A673 (cell line): Measurements from ENCODE around the gene TXNDC16. TPM values are rescaled to one million over a fixed set of nuclear protein-coding genes. Genes with fewer than 3 reads are reported as not detected.

Source experiments
- BruUV-seq: library from RNA; stranded (reverse); fragments of 400-500 nt; replicated peaks from 2 replicates; lab custom pipeline; 2021; lab: Mats Ljungman, UMichigan
- CTCF ChIA-PET: fragments of 300-600 bp; sonication (Branson Sonifier 250); formaldehyde crosslinking; loops from one replicate; lab custom pipeline; 2022; ENCODE audit warnings: antibody characterized with exemption; lab: Charles Lee
- POLR2A ChIA-PET: fragments of 300-600 bp; sonication (Branson Sonifier 250); formaldehyde crosslinking; loops from one replicate; lab custom pipeline; 2022; ENCODE audit warnings: antibody characterized with exemption; ENCODE audit not compliant: low non-redundant PET; lab: Charles Lee
- DNase-seq: peaks from one replicate; pipeline ENCODE4 v3.0.0-alpha.2; 2015; ENCODE audit warnings: low spot score
- H3K27ac ChIP-seq: fragments of 200-600 bp; sonication (generic); 2 replicates; pipeline ENCODE4 v1.5.1; 2016; ENCODE audit warnings: mixed run types, low read depth, mild to moderate bottlenecking, mixed read lengths, antibody characterized with exemption, low read length; ENCODE audit not compliant: poor library complexity, severe bottlenecking
- H3K27me3 ChIP-seq: fragments of 200-600 bp; sonication (generic); replicated peaks from 2 replicates; pipeline ENCODE4 v1.6.1; 2017; ENCODE audit warnings: mixed run types, low read depth, mild to moderate bottlenecking, mixed read lengths, antibody characterized with exemption, low read length; ENCODE audit not compliant: insufficient read depth, poor library complexity
- H3K36me3 ChIP-seq: fragments of 200-600 bp; sonication (generic); 2 replicates; pipeline ENCODE4 v1.6.1; 2016; ENCODE audit warnings: mixed run types, mild to moderate bottlenecking, mixed read lengths, antibody characterized with exemption, low read length; ENCODE audit not compliant: insufficient read depth, poor library complexity, severe bottlenecking
- H3K4me1 ChIP-seq: fragments of 200-600 bp; sonication (generic); 2 replicates; pipeline ENCODE4 v1.6.1; 2017; ENCODE audit warnings: mixed run types, mild to moderate bottlenecking, mixed read lengths, antibody characterized with exemption, low read length; ENCODE audit not compliant: insufficient read depth, poor library complexity, severe bottlenecking
- H3K4me3 ChIP-seq: fragments of 200-600 bp; sonication (generic); 2 replicates; pipeline ENCODE4 v1.5.1; 2016; ENCODE audit warnings: low read depth, mixed run types, mild to moderate bottlenecking, mixed read lengths, low read length; ENCODE audit not compliant: poor library complexity, severe bottlenecking
- H3K9me3 ChIP-seq: fragments of 200-600 bp; sonication (generic); 2 replicates; pipeline ENCODE4 v1.6.1; 2016; ENCODE audit warnings: mixed run types, low read depth, mild to moderate bottlenecking, mixed read lengths, antibody characterized with exemption, low read length; ENCODE audit not compliant: poor library complexity, severe bottlenecking
- CTCF ChIP-seq: fragments of 300-800, 200-600 bp; sonication (generic); conservative IDR thresholded peaks from 2 replicates; pipeline ENCODE4 v1.5.1; 2017; ENCODE audit warnings: low read depth, mild to moderate bottlenecking, antibody characterized with exemption, low read length, moderate library complexity, mixed read lengths
- EZH2 ChIP-seq: fragments of 200-600 bp; sonication (generic); IDR thresholded peaks from 2 replicates; pipeline ENCODE4 v1.6.1; 2017; ENCODE audit warnings: borderline replicate concordance, low read depth, mild to moderate bottlenecking, mixed read lengths, antibody characterized with exemption, low read length; ENCODE audit not compliant: poor library complexity, severe bottlenecking
- intact Hi-C: fragments of 100-400 bp; cut with micrococcal nuclease; formaldehyde crosslinking; loops from one replicate; pipeline ENCODE4 v1.10.0; 2022; ENCODE audit not compliant: unreplicated experiment
- total RNA-seq: library from RNA; stranded (reverse); gene quantifications from 2 replicates; pipeline ENCODE4 v1.2.3, GENCODE V29; 2021

Gene TXNDC16
- total RNA-seq, 1 experiment from 2014 or later = 4.8 TPM

GRCh38 chr14:52598568-52598967, 46.3 kb upstream of the TXNDC16 start:
- TF ChIP-seq CTCF (no peak), EZH2 (no peak)
- ChIA-PET CTCF (no interaction called here), POLR2A (no interaction called here)
- no peaks in the 10 kb centered on the region for H3K9me3 ChIP-seq
- intact Hi-C loops = no loop called here
- no peaks in the 10 kb centered on the region for H3K36me3 ChIP-seq
- H3K4me3 ChIP-seq = no peak overlapping the region
- no peak overlapping the region for H3K27ac ChIP-seq
- no TSS peak for BruUV-seq
- DNase-seq = no peak
- H3K27me3 ChIP-seq = no peaks in the 10 kb centered on the region
- no peaks in the 10 kb centered on the region for H3K4me1 ChIP-seq

GRCh38 chr14:52596861-52597260, 44.6 kb upstream of the TXNDC16 start:
- DNase-seq = no peak
- H3K27ac ChIP-seq = no peak overlapping the region
- H3K4me1 ChIP-seq = no peaks in the 10 kb centered on the region
- TF ChIP-seq EZH2 (no peak), CTCF (no peak)
- ChIA-PET CTCF (no interaction called here), POLR2A (no interaction called here)
- no TSS peak for BruUV-seq
- no peaks in the 10 kb centered on the region for H3K27me3 ChIP-seq
- intact Hi-C loops = no loop called here
- H3K36me3 ChIP-seq = no peaks in the 10 kb centered on the region
- no peaks in the 10 kb centered on the region for H3K9me3 ChIP-seq
- H3K4me3 ChIP-seq = no peak overlapping the region

- no peaks in the 10 kb centered on the region for H3K4me1 ChIP-seq
- no TSS peak for BruUV-seq
- H3K27me3 ChIP-seq = no peaks in the 10 kb centered on the region
- POLR2A ChIA-PET = no interaction called here
- H3K27ac ChIP-seq = no peak overlapping the region
- DNase-seq = no peak
- H3K9me3 ChIP-seq = no peaks in the 10 kb centered on the region
- TF ChIP-seq EZH2 (no peak), CTCF (no peak)
- intact Hi-C loops = no loop called here
- no peaks in the 10 kb centered on the region for H3K36me3 ChIP-seq
- CTCF ChIA-PET = no interaction called here
- H3K4me3 ChIP-seq = no peak overlapping the region
Observed at GRCh38 chr14:52596320-52596719, 44.0 kb upstream of the TXNDC16 start.
